HCT116 (cell line): ENCODE data around the gene IL5. TPM values are rescaled to one million over a fixed set of nuclear protein-coding genes. Genes with fewer than 3 reads are reported as not detected.

Experiments used
- ATAC-seq: fragments of 200-7000 bp; cut with Tn5 transposase; 2 replicates; pipeline ENCODE4 v1.9.1; 2020; ENCODE audit warnings: mild to moderate bottlenecking, moderate library complexity
- BruUV-seq: library from RNA; stranded (reverse); fragments of 400-500 nt; replicated peaks from 2 replicates; lab custom pipeline; 2021; lab: Mats Ljungman, UMichigan
- CTCF ChIA-PET: fragments of 300-600 bp; sonication (Branson Sonifier 250); formaldehyde crosslinking; loops from one replicate; lab custom pipeline; 2021; ENCODE audit warnings: antibody characterized with exemption; lab: Charles Lee
- POLR2A ChIA-PET: fragments of 300-600, 350-600 bp; sonication (Branson Sonifier 250); formaldehyde crosslinking; loops from one replicate; lab custom pipeline; 2021; ENCODE audit warnings: antibody characterized with exemption; lab: Charles Lee
- RAD21 ChIA-PET, 2 experiments: fragments of 300-600 bp; sonication (Branson Sonifier 250); formaldehyde crosslinking; loops; one replicate each; lab custom pipeline; 2023; ENCODE audit warnings: low total read pairs in 2 of 2; ENCODE audit not compliant: uncharacterized antibody in 2 of 2, unreplicated experiment in 2 of 2, low non-redundant PET in 1 of 2; lab: Charles Lee
- DNase-seq: peaks from one replicate; pipeline ENCODE4 v3.0.0-alpha.2; 2010; ENCODE audit warnings: low read depth, low spot score
- H2AFZ ChIP-seq: fragments of 200-600 bp; shearing (Covaris generic), sonication (generic); 2 replicates; pipeline ENCODE4 v1.6.1; 2017; ENCODE audit warnings: low read depth, mixed run types, mixed read lengths, antibody characterized with exemption, low read length; ENCODE audit not compliant: poor library complexity, severe bottlenecking
- H3K27ac ChIP-seq: 2 replicates; pipeline ENCODE4 v1.5.1; 2012; ENCODE audit warnings: low read depth, low read length
- H3K27me3 ChIP-seq: fragments of 200-600 bp; sonication (generic); 2 replicates; pipeline ENCODE4 v1.6.1; 2016; ENCODE audit warnings: mixed run types, low read length, mixed read lengths; ENCODE audit not compliant: insufficient read depth
- H3K36me3 ChIP-seq, 2 experiments: fragments of 200-500 bp in 1 of 2; fragments of 200-600 bp in 1 of 2; sonication (Bioruptor generic) in 1 of 2; sonication (generic) in 1 of 2; 2 replicates each; pipeline versions ENCODE4 v1.5.1 to v1.6.1; 2014 to 2016; ENCODE audit warnings: low read length in 2 of 2, inconsistent platforms in 1 of 2, mixed read lengths in 1 of 2, mixed run types in 1 of 2; ENCODE audit not compliant: insufficient read depth in 2 of 2, control insufficient read depth in 1 of 2
- H3K4me1 ChIP-seq, 2 experiments: fragments of 200-600 bp in 1 of 2; sonication (generic) in 1 of 2; 2 replicates each; pipeline versions ENCODE4 v1.5.1 to v1.6.1; 2012 to 2017; ENCODE audit warnings: low read length in 2 of 2, inconsistent platforms in 1 of 2, mild to moderate bottlenecking in 1 of 2, mixed read lengths in 1 of 2, mixed run types in 1 of 2, moderate library complexity in 1 of 2; ENCODE audit not compliant: insufficient read depth in 2 of 2, control insufficient read depth in 1 of 2
- H3K4me2 ChIP-seq: fragments of 200-600 bp; sonication (generic); 2 replicates; pipeline ENCODE4 v1.6.1; 2017; ENCODE audit warnings: mixed run types, low read length, mixed read lengths
- H3K4me3 ChIP-seq, 2 experiments: fragments of 200-600 bp in 1 of 2; sonication (generic) in 1 of 2; replicated peaks in 1 of 2; 2 replicates each; pipeline ENCODE4 v1.5.1; 2011 to 2016; ENCODE audit warnings: low read length in 2 of 2, control low read depth in 1 of 2, low read depth in 1 of 2, mild to moderate bottlenecking in 1 of 2, mixed read lengths in 1 of 2, mixed run types in 1 of 2
- H3K79me2 ChIP-seq: fragments of 200-600 bp; sonication (generic); 2 replicates; pipeline ENCODE4 v1.6.1; 2017; ENCODE audit warnings: mild to moderate bottlenecking, mixed run types, low read length, moderate library complexity, mixed read lengths; ENCODE audit not compliant: insufficient read depth
- H3K9ac ChIP-seq: fragments of 200-600 bp; sonication (generic); 2 replicates; pipeline ENCODE4 v1.6.1; 2016; ENCODE audit warnings: low read length, mixed read lengths
- H3K9me2 ChIP-seq: fragments of 200-600 bp; sonication (generic), shearing (Covaris generic); 2 replicates; pipeline ENCODE4 v1.6.1; 2017; ENCODE audit warnings: mixed run types, mild to moderate bottlenecking, moderate library complexity; ENCODE audit not compliant: insufficient read depth
- H3K9me3 ChIP-seq, 2 experiments: fragments of 200-500 bp in 1 of 2; fragments of 200-600 bp in 1 of 2; sonication (Bioruptor generic) in 1 of 2; sonication (generic) in 1 of 2; 2 replicates each; pipeline ENCODE4 v1.6.1; 2014 to 2017; ENCODE audit warnings: low read length in 2 of 2, mixed read lengths in 2 of 2, inconsistent platforms in 1 of 2, low read depth in 1 of 2, mild to moderate bottlenecking in 1 of 2, mixed run types in 1 of 2, moderate library complexity in 1 of 2; ENCODE audit not compliant: control insufficient read depth in 1 of 2, insufficient read depth in 1 of 2
- H4K20me1 ChIP-seq: fragments of 200-600 bp; sonication (generic), shearing (Covaris generic); 2 replicates; pipeline ENCODE4 v1.6.1; 2017; ENCODE audit warnings: mixed run types, mild to moderate bottlenecking, moderate library complexity; ENCODE audit not compliant: insufficient read depth
- CBX3 ChIP-seq: IDR thresholded peaks from 2 replicates; pipeline ENCODE4 v1.6.1; 2012; ENCODE audit warnings: low read depth
- CEBPB ChIP-seq: IDR thresholded peaks from 2 replicates; pipeline ENCODE4 v1.6.1; 2012; ENCODE audit warnings: low read depth
- ELF1 ChIP-seq: IDR thresholded peaks from 2 replicates; pipeline ENCODE4 v1.6.1; 2012; ENCODE audit warnings: low read depth, borderline replicate concordance
- EZH2 ChIP-seq: fragments of 200-600 bp; sonication (generic); IDR thresholded peaks from 2 replicates; pipeline ENCODE4 v1.6.1; 2017; ENCODE audit warnings: antibody characterized with exemption, mixed run types
- EZH2phosphoT487 ChIP-seq: fragments of 200-600 bp; IDR thresholded peaks from 2 replicates; pipeline ENCODE4 v1.6.1; 2018; ENCODE audit warnings: antibody characterized with exemption, borderline replicate concordance
- FOSL1 ChIP-seq: IDR thresholded peaks from 2 replicates; pipeline ENCODE4 v1.6.1; 2012; ENCODE audit warnings: low read depth
- JUND ChIP-seq: IDR thresholded peaks from 2 replicates; pipeline ENCODE4 v1.6.1; 2012
- MAX ChIP-seq: IDR thresholded peaks from 2 replicates; pipeline ENCODE4 v1.6.1; 2012
- RAD21 ChIP-seq: IDR thresholded peaks from 2 replicates; pipeline ENCODE4 v1.6.1; 2012; ENCODE audit warnings: low read depth, mild to moderate bottlenecking
- SIN3A ChIP-seq: IDR thresholded peaks from 2 replicates; pipeline ENCODE4 v1.6.1; 2012; ENCODE audit warnings: low read depth
- SP1 ChIP-seq: IDR thresholded peaks from 2 replicates; pipeline ENCODE4 v1.6.1; 2012; ENCODE audit warnings: low read depth
- SRF ChIP-seq: IDR thresholded peaks from 2 replicates; pipeline ENCODE4 v1.6.1; 2012; ENCODE audit warnings: low read depth
- TCF7L2 ChIP-seq: IDR thresholded peaks from 2 replicates; pipeline ENCODE4 v1.7.0; 2011; ENCODE audit warnings: borderline replicate concordance, inconsistent platforms; ENCODE audit not compliant: insufficient read depth, insufficient read length; ENCODE audit errors: extremely low read depth
- YY1 ChIP-seq: IDR thresholded peaks from 2 replicates; pipeline ENCODE4 v1.6.1; 2011; ENCODE audit warnings: low read length, low read depth, moderate library complexity, mild to moderate bottlenecking; ENCODE audit not compliant: insufficient replicate concordance; ENCODE audit errors: extremely low read depth
- ZNF274 ChIP-seq: fragments of 200-500 bp; sonication (Bioruptor generic); IDR thresholded peaks from 2 replicates; pipeline ENCODE4 v1.6.1; 2014; ENCODE audit warnings: mild to moderate bottlenecking, low read depth, low read length, inconsistent platforms
- intact Hi-C: fragments of 100-400 bp; cut with micrococcal nuclease; formaldehyde crosslinking; loops from 2 replicates; pipeline ENCODE4 v1.10.0; 2022
- total RNA-seq: library from RNA; stranded (reverse); gene quantifications from one replicate; pipeline ENCODE4 v1.2.1, GENCODE V29; 2021; ENCODE audit not compliant: unreplicated experiment
- TF ChIP-seq, protein P1 (sequence below): IDR thresholded peaks from 2 replicates; pipeline ENCODE4 v1.6.1; 2011; ENCODE audit warnings: mild to moderate bottlenecking, low read length, moderate library complexity; ENCODE audit not compliant: insufficient replicate concordance; ENCODE audit errors: extremely low read depth
- TF ChIP-seq, protein P2 (sequence below), 3 experiments: fragments of 200-600 bp in 1 of 3; sonication (generic) in 1 of 3; IDR thresholded peaks in 2 of 3; conservative IDR thresholded peaks in 1 of 3; 2 replicates each; pipeline ENCODE4 v1.5.1; 2012 to 2017; ENCODE audit warnings: low read depth in 2 of 3, low read length in 2 of 3, antibody characterized with exemption in 1 of 3, borderline replicate concordance in 1 of 3, control low read depth in 1 of 3, mild to moderate bottlenecking in 1 of 3, mixed read lengths in 1 of 3, mixed run types in 1 of 3, moderate library complexity in 1 of 3; ENCODE audit not compliant: insufficient read depth in 1 of 3

The IL5 gene
- total RNA-seq, 1 experiment from 2014 or later = not detected

DNA sequence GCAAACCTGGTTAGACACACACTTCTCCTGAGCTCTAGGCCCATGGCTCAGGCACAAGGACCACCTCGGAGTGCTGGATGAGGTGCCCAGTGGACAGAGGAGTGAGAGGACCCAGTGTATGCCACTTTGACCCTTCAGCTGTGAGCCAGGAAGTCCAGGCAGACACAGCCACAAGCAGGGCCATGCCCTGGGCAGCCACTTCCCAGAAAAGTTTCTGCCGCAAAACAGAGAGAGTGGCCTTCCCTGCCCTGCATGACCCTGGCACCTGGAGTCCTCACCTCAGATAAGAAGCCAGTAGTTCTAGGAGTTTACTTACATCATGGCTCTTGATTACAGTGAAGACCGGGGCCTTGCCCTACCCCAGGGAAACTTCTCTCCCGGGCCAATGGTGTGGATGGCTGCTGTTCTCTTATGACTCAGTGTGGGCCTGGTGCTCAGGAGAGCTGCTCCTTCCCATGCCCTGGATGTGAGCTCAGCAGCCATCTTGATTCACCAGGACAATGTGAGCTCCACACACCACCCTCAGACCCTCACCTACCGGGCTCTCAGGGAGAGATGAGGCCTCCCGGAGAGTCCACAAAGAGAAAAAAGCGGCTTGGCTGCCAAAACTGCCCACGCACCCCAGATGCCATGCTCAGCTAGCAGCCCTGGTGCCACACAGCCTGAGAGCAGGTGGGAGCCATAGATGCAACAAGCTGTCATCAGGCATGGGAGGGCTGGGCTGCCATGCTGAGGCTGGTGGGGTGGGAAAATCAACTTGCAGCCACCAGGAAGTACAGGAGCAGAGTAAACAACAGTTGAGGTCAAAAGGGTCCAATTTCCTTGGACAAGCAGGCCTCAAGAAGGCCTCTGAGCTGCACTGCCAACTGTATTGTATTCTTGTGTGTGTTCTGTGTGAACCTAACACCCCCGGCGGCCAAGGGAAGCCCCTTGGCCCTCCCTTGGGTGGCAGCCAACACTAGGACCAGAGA, 41.1 kb downstream of the IL5 start:
- no peak overlapping the region for H3K4me3 ChIP-seq
- DNase-seq (no peak), ATAC-seq (no peak)
- ChIA-PET RAD21 (interaction anchor here (2.0 to 2.8 kb wide), 2 partner anchors 115 to 116 kb away, joined by 7 to 13 read pairs; no protein-coding TSS in a partner anchor), CTCF (interaction anchor here (1.2 kb wide), 1 partner anchor 116 kb away, joined by 4 read pairs; no protein-coding TSS in a partner anchor), POLR2A (no interaction called here)
- no peak overlapping the region for H2AFZ ChIP-seq
- no peak overlapping the region for H3K4me2 ChIP-seq
- no peak overlapping the region for H3K27ac ChIP-seq
- H3K9me2 ChIP-seq = no peaks in the 10 kb centered on the region
- peaks cover 15 to 60% of the 10 kb centered on the region in 2 experiments for H3K4me1 ChIP-seq
- H3K9me3 ChIP-seq = no peaks in the 10 kb centered on the region
- H4K20me1 ChIP-seq = no peaks in the 10 kb centered on the region
- no peaks in the 10 kb centered on the region for H3K27me3 ChIP-seq
- TF ChIP-seq SRF (no peak), TCF7L2 (no peak), MAX (no peak), FOSL1 (no peak), YY1 (no peak), RAD21 (no peak), EZH2phosphoT487 (no peak), SIN3A (no peak), ZNF274 (no peak), CBX3 (no peak), JUND (no peak), CEBPB (no peak), SP1 (no peak), ELF1 (no peak), EZH2 (no peak)
- TF ChIP-seq, protein P1, sequence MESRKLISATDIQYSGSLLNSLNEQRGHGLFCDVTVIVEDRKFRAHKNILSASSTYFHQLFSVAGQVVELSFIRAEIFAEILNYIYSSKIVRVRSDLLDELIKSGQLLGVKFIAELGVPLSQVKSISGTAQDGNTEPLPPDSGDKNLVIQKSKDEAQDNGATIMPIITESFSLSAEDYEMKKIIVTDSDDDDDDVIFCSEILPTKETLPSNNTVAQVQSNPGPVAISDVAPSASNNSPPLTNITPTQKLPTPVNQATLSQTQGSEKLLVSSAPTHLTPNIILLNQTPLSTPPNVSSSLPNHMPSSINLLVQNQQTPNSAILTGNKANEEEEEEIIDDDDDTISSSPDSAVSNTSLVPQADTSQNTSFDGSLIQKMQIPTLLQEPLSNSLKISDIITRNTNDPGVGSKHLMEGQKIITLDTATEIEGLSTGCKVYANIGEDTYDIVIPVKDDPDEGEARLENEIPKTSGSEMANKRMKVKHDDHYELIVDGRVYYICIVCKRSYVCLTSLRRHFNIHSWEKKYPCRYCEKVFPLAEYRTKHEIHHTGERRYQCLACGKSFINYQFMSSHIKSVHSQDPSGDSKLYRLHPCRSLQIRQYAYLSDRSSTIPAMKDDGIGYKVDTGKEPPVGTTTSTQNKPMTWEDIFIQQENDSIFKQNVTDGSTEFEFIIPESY = no peak
- TF ChIP-seq, protein P2, sequence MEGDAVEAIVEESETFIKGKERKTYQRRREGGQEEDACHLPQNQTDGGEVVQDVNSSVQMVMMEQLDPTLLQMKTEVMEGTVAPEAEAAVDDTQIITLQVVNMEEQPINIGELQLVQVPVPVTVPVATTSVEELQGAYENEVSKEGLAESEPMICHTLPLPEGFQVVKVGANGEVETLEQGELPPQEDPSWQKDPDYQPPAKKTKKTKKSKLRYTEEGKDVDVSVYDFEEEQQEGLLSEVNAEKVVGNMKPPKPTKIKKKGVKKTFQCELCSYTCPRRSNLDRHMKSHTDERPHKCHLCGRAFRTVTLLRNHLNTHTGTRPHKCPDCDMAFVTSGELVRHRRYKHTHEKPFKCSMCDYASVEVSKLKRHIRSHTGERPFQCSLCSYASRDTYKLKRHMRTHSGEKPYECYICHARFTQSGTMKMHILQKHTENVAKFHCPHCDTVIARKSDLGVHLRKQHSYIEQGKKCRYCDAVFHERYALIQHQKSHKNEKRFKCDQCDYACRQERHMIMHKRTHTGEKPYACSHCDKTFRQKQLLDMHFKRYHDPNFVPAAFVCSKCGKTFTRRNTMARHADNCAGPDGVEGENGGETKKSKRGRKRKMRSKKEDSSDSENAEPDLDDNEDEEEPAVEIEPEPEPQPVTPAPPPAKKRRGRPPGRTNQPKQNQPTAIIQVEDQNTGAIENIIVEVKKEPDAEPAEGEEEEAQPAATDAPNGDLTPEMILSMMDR (IDR thresholded peaks at IDR 0.05 in 2 of 3, conservative IDR thresholded peaks at IDR 0.05 in 1 of 3; ENCODE audit: borderline replicate concordance in 1 of 3, insufficient read depth in 1 of 3, low read depth in 2 of 3, low read length in 2 of 3) = no peak
- no peak overlapping the region for H3K9ac ChIP-seq
- no peaks in the 10 kb centered on the region for H3K79me2 ChIP-seq
- BruUV-seq = no TSS peak
- intact Hi-C loops = loop anchor here (1.0 to 5.0 kb wide), 3 partner anchors 83 to 435 kb away; no protein-coding TSS in a partner anchor
- H3K36me3 ChIP-seq = no peaks in the 10 kb centered on the region
